ENCODE results near the gene NAPA.

GRCh38 chr19:47498561-47498960 lies 16.3 kb downstream of the NAPA start:
- TF ChIP-seq POLR2A (IDR thresholded peaks at IDR 0.05; ENCODE audit: low read depth, low read length) (no peak), POLR2AphosphoS5 (IDR thresholded peaks at IDR 0.05; ENCODE audit: low read depth, low read length) (no peak), TAF1 (IDR thresholded peaks at IDR 0.05; ENCODE audit: borderline replicate concordance, low read depth, low read length) (no peak)
